ENCODE measurements around the gene NKD2.
"Not testable (repeated sequence)": the region's sequence is repeated elsewhere in the genome, so short reads cannot be mapped to it uniquely, and the experiment has no call there.

NKD2 gene

DNA sequence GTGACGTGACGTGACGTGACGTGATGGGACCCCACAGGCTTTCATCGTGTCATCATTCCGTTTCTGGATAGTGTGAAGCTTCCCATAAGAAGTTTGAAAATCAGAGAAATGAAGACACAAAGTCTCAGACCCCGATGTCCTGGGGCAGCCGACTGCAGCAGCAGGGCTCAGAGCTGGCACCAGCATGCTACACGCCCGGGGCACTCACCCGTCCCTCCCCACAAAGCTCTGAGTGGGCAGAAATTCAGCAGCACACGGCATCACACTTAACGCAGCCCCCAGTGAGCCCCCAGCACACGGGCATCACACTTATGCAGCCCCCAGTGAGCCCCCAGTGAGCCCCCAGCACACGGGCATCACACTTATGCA, 61.1 kb downstream of the NKD2 start:
- no peak for DNase-seq (ENCODE audit: low spot score)

DNA sequence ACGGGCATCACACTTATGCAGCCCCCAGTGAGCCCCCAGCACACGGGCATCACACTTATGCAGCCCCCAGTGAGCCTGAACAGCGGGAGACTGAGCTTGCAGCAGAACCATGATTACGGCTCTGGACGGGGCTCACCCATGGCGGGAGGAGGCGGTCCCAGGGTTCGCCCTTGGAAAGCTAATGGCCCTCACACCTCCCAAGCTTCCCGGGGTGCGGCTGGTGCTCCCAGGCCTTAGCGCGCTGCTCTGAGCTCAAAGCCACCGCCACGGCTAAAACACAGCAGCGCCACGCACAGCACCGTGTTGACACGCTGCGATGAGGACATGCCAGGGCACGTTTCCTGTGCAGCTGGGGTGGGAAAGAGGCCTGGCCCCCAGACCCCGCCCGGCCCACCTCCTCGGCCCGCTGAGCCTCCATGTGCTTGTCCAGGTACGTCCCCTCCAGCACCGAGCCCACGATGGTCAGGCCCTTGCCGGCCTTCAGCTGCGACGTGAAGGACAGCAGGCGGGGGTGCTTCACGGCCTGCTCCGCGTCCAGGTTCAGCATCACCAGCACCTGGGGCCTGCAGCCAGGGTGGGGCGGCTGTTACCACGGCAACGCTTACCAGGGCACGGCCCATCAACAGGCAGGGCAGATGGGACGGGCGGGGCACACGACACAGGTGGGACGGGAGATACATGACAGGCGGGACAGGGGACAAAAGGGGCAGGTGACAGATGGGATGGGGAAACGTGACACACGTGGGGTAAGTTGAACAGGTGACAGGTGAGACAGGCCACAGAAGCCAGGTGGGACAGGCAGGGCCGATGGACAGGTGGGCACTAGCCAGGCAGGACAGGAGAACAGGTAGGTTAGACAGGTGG, 64.9 kb downstream of the NKD2 start:
- no peak for DNase-seq (ENCODE audit: low spot score)

DNA sequence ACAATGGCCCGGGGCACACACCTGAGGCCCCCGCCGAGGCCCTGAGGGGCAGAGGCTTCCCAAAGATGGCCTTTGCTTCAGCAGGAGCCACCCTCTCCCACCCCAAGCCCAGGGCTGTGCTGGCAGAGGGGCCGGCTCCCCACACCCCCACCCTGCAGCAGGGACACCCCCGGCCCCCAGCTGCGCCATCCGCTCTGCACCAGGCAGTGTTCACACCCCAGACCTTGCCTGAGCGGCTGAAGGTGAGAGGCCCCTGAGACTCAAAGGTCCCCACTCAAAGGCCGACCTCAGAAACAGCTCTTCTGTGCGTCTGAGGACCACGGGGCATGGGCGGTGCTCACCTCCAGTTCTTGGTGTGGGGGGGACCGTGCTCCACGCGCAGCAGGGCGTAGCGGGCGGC, 65.6 kb downstream of the NKD2 start:
- no peak for DNase-seq (ENCODE audit: low spot score)

DNA sequence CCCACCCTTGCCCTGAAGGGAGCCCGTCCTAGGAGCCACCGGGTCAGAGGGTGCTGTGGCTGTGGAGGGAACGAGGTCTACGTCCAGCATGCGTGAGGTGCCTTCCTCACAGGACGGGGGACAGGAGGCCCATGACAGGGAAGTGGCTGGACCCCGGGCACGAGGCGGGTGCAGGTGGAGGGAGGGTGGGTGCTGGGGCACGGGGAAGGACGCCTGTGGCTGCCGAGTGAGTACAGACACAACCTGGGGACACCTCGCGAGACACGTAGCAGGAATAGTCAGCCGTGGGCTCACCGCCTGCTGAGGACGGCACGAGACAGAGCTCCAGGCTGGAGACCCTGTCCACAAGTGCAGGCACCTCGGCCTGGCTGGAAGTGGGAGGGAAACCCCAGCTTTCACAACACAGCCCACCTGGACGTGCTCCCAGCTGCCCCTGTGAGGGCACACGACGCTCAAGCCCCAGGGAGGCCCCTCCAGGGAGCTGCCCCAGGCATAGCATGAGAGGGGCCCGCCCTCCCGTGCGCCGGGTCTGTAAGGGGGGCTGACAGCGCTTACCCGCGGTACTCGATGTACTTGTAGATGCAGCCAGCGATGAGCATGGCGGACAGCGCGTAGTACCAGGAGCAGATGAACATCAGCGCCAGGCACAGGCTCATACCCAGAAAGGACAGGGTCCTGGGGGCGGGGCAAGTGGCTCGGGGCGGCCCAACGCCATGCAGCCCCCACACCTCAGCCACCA, 66.4 kb downstream of the NKD2 start:
- no peak for DNase-seq (ENCODE audit: low spot score)

DNA sequence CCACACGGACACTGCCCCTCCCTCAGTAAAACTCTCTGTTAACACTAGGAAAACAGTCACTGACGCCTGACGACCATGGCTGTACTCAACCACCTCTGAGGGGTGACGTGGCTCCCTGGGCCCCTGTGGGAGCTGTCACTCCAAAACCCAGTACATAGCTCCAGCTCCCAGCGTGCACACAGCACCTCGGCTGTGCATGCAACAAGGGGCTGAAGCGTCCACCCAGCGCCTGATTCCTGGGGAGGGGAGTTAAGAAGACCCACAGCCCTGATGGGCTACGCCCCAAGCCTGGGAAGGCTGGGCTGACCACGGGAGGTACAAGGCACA, 66.9 kb downstream of the NKD2 start:
- no peak for DNase-seq (ENCODE audit: low spot score)

DNA sequence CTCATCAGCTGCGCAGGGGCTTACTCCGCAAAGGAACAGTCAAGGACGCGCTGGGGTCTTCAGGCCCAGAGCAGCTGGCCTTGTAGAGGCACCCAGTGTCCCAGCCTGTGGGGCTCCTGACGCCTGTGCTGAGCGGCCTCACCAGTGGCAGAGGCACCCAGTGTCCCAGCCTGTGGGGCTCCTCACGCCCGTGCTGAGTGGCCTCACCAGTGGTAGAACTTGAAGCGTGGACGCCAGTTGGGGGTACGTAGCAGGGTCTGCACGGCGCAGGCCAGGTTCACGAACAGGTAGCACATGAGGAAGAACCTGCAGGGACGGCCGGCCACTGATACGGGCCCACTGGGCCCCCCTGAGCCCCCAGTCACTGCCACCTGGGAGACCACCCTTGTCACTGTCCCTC, 67.3 kb downstream of the NKD2 start:
- no peak for DNase-seq (ENCODE audit: low spot score)

DNA sequence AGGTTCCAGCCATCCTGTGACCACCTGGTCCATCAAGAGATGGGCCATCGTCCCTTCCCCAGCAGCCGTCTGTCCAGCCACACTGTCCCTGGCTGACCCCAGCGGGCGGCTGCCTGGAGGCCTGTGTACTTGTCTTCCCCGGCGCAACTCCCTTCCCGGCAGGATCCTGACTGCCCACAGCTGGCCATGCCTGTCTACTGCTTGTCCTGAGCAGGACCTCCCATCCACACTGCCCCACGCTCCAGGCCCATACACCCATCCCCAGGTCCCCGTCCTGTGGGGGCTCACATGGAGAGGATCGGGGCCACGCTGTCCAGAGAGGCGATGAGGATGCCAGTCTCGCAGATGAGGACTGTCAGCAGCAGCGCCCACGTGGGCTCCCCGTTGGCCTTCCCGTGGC, 67.8 kb downstream of the NKD2 start:
- no peak for DNase-seq (ENCODE audit: low spot score)

DNA sequence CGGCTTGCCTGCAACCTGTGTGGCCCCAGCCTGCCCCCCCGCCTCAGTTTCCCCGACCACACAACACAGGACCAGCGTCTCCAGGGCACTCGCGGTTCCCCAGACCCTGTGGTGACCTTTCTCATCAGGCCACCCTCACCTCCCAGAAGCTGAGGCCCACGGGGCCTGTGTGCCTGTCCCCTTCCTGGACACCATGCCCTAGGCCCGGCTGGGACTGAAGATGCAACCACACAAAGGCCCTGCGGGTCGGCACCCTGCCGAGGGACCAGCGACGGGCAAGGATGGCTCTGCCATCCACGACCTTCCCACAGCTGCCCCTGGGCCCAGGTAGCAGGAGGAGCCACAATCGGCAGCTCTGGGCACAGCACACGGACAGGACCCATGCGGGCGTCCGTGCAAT, 68.4 kb downstream of the NKD2 start:
- no peak for DNase-seq (ENCODE audit: low spot score)

DNA sequence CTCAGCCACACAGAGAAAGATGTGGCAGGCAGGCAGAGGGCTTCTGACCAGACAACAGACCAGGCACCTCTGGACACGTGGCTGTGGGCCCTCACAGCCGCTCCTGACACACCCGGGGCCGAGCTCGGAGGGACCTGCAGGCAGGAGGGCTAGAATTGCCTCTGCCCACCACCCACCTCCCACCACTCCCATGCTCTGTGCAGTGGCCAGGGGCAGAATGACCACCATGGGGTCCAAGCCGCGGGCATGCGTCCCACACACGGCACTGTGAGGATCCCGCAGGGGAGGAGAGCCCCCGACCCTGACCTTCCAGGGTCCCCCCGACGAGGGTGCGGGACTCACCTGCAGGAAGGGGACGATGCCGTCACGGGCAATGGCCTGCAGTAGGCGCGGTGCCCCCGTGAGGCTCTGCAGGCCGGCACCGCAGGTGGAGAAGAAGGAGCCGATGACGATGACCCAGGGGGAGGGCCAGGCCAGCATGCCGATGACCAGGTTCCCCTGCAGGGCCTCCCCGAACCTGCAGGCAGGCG, 69.0 kb downstream of the NKD2 start:
- no peak for DNase-seq (ENCODE audit: low spot score)

DNA sequence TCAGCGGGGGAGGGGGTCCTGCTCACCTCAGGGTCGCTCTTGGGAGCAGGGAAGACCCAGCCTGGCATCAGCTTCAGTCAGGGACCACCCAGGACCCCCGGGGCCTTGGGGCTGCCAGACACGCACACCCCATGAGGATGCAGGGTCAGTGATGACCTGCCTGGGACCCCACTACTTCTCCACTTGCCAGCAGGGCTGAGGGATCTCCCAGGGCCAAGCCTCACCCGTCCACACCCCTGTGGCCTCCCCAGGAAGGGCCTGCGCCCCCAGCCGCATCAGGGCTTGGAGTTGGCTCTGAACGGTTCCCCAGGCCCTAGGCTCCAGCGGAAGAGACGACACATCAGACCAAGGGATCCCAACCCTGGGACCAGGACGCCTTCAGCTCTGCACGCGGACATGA, 69.6 kb downstream of the NKD2 start:
- no peak for DNase-seq (ENCODE audit: low spot score)

DNA sequence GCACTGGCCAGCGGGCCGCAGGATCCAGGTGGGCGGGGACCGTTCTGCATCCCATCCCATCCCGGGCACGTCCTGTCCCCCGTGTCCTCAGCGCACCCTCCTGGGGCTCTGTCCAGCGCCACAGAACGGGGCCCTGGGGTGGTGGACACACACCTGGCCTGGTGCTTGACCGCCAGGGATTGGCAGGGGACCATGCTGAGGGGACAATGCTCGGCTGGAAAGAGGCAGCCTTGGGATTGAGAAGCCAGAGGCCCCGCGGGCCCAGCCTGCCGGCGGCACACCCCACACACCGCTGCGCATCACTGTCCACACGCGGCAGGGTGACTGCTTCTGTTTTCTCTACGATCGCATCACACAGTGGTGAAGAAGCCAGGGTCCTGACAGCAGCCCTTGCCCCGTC, 70.2 kb downstream of the NKD2 start:
- DNase-seq (ENCODE audit: low spot score): no peak

DNA sequence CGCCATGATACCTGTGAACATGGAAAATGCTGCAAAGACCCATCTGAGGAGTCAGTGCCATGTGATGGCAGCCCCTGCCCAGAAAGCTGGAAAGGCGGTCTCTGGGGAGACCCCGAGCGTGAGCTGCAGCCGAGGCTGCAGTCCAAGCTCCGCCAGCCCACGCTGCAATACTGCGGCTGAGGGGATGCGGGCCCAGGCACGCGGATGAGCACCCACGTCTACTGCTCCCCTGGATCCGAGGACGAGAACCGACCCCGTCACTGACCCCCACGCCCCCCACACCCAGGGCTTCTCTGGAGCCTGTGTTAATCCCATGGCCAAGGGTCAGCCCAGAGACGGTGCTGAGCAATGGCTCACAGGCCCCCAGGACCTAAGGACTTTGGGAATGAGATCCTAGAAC, 70.9 kb downstream of the NKD2 start:
- DNase-seq (ENCODE audit: low spot score): no peak

DNA sequence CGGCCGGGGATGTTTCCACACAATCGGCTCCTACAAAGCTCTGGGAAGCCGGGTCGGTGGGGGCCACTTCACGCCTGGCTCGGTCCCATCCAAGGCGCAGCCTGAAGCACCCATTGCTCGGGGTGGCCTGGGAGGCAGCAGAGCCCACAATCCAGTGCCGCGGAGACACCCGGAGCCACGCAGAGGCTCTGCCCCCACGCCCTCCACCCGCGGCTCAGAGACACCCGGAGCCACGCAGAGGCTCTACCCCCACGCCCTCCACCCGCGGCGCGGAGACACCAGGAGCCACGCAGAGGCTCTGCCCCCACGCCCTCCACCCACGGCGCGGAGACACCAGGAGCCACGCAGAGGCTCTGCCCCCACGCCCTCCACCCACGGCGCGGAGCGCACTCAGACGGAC, 71.4 kb downstream of the NKD2 start:
- no peak for DNase-seq (ENCODE audit: low spot score)

DNA sequence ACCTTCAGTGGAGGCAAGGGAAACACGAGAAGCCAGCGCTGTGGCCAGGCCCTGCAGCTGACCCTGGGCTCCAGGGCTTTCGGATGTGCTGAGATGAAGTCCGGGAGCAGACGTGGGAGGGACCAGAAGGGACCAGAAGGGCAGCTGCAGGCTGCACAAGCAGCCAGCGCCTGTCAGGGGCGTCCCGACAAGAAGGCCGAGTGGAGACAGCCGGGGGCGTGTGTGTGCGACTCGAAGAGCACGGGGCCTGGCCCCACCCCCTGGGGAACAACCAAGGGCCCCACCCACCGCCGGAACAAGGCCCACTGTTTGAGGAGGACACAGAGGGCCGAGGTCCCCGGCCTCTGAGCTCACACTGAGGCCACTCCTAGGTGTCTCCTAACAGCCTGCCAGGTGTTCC, 71.8 kb downstream of the NKD2 start:
- no peak for DNase-seq (ENCODE audit: low spot score)

DNA sequence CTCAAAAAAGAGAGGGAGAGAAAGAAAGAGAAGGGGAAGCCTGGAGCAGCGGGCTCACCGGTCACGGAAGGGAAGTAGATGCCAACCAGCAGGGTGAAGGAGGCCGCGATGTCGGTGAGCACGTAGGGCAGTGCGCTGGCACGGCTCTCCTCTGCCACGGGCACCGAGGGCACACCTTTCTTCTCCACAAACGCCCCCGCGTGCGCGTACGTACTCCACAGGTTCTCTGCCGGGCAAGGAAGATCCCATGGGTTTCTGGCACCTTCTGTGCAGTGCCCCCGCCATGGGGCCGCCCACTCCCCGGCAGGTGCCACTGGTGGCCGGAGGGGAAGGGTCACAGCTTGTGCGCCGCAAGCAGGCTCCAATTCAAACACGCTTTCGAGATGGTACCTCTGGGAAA, 72.9 kb downstream of the NKD2 start:
- DNase-seq (ENCODE audit: low spot score): no peak

DNA sequence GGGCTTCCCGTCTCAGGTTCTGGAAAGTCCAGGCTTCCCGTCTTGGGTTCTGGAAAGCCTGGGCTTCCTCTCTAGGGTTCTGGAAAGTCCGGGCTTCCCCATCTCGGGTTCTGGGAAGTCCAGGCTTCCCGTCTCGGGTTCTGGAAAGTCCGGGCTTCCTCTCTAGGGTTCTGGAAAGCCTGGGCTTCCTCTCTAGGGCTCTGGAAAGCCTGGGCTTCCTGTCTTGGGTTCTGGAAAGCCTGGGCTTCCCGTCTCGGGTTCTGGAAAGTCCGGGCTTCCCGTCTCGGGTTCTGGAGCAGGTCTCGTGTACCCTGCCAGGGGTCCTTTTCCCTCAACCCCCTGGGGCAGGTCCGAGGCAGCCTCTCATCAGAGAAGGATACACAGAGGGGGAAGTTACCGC, 74.4 kb downstream of the NKD2 start:
- not testable (repeated sequence) for DNase-seq (ENCODE audit: low spot score)

DNA sequence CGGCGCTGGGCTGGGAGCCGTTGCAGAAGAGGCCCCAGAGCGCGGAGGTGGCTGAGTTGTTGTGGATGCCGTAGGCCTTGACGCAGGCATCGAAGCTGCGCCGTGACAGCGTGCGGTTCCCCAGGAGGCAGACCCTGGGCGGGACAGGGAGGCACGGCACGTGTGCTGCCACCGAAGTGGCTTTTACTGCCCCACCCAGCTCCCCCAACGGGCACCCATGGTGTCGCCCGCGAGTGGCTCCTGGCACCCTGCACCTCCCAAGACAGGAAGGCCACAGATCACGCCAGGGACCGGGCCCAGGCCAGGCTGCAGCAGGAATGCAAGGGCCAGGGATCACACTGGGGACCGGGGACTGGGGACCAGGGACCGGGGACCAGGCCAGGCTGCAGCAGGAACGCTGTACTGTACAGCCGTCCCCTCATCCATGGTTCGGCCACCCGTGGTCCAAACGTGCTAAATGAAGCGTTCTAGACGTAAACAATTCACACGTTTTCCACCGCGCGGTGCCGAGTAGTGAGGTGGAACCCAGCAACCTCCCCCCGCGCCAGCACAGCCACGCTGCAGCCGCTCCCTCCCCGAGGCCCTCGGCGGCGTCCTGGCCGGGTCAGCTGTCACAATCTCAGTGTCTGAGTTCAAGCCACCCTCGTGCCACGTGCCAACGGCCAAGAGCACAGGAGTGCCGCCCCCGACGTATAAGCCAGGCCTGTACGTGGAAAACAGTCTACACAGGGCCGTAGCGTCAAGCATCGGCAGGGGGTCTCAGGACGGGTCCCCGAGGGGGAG, 75.4 kb downstream of the NKD2 start:
- no peak for DNase-seq (ENCODE audit: low spot score)

DNA sequence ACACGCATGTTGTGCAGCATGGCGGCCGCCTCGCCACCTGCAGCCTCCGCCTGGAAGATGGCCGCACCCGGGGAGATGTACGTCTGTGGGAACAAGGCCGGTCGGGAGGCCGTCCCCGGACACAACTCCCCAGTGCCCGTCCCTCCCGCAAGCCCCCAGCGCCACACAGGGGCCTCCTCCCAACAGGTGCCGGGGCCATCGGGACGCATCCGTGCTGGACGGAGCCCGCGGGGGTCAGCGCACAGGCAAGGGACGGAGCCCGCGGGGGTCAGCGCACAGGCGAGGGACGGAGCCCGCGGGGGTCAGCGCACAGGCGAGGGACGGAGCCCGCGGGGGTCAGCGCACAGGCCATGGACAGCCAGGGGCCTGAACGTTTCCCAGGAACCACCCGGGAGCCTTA, 76.8 kb downstream of the NKD2 start:
- DNase-seq (ENCODE audit: low spot score): no peak

DNA sequence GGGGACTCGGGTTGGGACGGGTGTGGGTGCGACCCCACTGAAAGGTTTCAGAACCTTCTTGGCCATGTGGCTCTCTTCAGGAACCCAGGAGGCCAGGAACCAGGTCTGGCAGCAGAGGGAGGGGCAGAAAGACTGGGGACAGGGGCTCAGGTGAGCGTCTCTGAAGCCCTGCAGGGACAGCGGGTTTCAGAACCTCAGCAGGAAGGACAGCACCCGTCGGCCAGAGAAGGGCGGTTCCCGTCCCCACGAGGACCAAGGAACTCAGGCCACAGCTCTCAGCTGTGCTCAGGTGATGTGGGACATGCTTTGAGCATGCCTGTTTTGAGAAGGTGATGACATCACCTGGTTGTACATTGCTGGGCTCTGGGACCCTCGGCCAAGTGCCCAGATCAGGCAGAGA, 77.5 kb downstream of the NKD2 start:
- DNase-seq (ENCODE audit: low spot score): no peak

DNA sequence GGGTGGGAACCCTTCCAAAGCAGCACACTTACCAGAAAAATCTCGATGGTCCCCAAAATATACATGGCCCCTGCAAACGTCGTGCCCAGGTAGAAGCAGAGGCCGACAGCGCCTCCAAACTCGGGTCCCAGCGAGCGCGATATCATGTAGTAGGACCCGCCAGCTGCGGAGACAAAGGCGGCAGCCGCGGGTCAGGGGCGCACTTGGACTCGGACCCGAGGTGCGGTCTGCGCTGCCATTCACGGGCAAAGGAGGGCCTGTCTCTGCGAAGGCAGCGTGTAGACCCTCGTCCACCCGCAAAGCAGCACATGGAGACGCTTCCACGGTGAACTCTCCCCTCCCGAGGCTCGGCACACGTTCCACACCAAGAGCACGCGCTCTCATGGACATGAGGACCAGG, 78.3 kb downstream of the NKD2 start:
- DNase-seq (ENCODE audit: low spot score): no peak

DNA sequence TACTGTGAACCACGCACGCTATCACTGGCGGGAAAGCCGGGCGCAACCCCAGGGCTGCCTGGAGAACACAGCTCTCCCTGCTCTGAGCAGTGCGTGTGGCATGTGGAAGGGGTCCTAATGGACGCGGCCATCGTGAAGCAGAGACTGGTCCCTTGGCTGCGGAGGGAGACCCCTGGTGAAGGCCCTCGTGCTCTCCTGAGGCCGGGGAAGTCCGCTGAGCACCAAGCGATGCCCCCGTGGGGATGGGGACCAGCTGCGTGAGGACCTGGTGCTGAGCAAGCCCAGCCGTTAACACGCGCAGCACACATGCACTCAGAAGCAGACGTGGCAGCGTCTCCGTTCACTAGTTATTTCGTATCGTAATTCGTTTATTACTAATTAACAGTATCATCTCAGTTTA, 78.8 kb downstream of the NKD2 start:
- DNase-seq (ENCODE audit: low spot score): no peak

DNA sequence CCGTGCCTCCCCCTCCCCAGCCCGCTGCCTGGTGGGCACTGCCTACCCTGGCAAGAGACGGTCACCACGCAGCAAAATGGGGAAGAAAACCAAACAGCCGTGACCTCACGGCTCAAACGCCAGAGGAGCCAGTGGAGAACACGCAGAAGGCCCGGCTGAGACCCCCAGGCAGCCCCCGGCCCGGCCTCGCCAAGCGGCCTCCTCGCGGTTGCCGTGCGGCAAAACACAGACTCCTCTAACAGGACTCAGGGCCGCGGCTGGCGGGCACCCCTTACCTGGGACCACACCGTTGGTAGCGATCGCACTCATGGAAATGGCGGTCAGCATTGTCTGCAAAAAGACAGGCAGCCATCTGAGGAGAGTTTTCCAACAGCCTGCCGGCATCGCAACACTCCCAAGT, 79.4 kb downstream of the NKD2 start:
- DNase-seq (ENCODE audit: low spot score): no peak

All from putamen (tissue), 1 donor.